Measurements from ENCODE around the gene OPTN. TPM values are rescaled to one million over a fixed set of nuclear protein-coding genes. Genes with fewer than 3 reads are reported as not detected.

The OPTN gene
- total and polyA plus RNA-seq, 4 donors = 23.0 to 45.6 (median 37.7) TPM

DNA sequence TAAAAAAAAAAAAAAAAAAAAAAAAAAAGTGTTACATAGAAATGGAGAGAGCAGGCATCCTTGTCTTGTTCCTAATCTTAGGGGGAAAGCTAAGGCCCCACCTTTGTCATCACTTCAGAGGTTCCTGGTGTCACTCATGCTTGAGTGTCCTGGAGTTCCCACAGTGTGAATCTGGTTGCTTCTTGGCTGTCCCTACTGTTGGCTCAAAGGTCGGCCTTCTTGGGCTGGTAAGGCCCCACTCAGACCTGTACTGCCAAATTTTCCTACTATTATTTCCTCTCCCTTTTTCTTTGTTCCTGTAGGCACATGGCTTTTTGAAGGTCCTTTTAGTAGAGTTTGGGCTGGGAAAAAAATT, 21.5 kb downstream of the OPTN start:
- ATAC-seq (ENCODE audit: insufficient read depth, low FRiP score) (no peak), DNase-seq (no peak)
- 91 to 93% methylated on average over 1 of the region's 1 CpG for WGBS, 2 donors
- Histone ChIP-seq H3K9me3 (ENCODE audit: control insufficient read depth in 4 of 4, insufficient read depth in 3 of 4, low read length in 3 of 4) (no peaks in the 10 kb centered on the region), H3K9ac (ENCODE audit: insufficient read depth in 1 of 2, low read length in 2 of 2) (no peak overlapping the region), H3K4me3 (no peak overlapping the region), H3K27me3 (ENCODE audit: control insufficient read depth in 3 of 3, insufficient read depth in 3 of 3, low read length in 2 of 3) (no peaks in the 10 kb centered on the region), H3K36me3 (ENCODE audit: control insufficient read depth in 4 of 4, insufficient read depth in 4 of 4, low read length in 4 of 4) (peaks cover 16 to 24% (median 18%) of the 10 kb centered on the region in 4 donors), H3K4me1 (ENCODE audit: control insufficient read depth in 5 of 5, insufficient read depth in 5 of 5, low read length in 5 of 5) (peaks cover 0 to 11% (median 0%) of the 10 kb centered on the region in 5 donors), H3K27ac (ENCODE audit: low read depth in 1 of 2, low read length in 1 of 2) (no peak overlapping the region)
- TF ChIP-seq, protein P1, sequence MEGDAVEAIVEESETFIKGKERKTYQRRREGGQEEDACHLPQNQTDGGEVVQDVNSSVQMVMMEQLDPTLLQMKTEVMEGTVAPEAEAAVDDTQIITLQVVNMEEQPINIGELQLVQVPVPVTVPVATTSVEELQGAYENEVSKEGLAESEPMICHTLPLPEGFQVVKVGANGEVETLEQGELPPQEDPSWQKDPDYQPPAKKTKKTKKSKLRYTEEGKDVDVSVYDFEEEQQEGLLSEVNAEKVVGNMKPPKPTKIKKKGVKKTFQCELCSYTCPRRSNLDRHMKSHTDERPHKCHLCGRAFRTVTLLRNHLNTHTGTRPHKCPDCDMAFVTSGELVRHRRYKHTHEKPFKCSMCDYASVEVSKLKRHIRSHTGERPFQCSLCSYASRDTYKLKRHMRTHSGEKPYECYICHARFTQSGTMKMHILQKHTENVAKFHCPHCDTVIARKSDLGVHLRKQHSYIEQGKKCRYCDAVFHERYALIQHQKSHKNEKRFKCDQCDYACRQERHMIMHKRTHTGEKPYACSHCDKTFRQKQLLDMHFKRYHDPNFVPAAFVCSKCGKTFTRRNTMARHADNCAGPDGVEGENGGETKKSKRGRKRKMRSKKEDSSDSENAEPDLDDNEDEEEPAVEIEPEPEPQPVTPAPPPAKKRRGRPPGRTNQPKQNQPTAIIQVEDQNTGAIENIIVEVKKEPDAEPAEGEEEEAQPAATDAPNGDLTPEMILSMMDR (IDR thresholded peaks at IDR 0.05; ENCODE audit: control extremely low read depth, extremely low read depth) = no peak

DNA sequence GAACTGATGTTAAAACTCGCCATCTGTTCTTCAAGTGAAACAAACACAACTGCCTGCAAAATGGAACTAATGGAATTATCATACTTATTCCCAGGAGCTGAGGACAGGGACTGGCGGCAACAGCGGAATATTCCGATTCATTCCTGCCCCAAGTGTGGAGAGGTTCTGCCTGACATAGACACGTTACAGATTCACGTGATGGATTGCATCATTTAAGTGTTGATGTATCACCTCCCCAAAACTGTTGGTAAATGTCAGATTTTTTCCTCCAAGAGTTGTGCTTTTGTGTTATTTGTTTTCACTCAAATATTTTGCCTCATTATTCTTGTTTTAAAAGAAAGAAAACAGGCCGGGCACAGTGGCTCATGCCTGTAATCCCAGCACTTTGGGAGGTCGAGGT, 36.7 kb downstream of the OPTN start:
- DNase-seq (no peak), ATAC-seq (ENCODE audit: insufficient read depth, low FRiP score) (no peak)
- Histone ChIP-seq H3K4me1 (ENCODE audit: control insufficient read depth in 5 of 5, insufficient read depth in 5 of 5, low read length in 5 of 5) (no peaks in the 10 kb centered on the region), H3K27ac (ENCODE audit: low read depth in 1 of 2, low read length in 1 of 2) (no peak overlapping the region), H3K27me3 (ENCODE audit: control insufficient read depth in 3 of 3, insufficient read depth in 3 of 3, low read length in 2 of 3) (no peaks in the 10 kb centered on the region), H3K36me3 (ENCODE audit: control insufficient read depth in 4 of 4, insufficient read depth in 4 of 4, low read length in 4 of 4) (peaks cover 14 to 55% (median 27%) of the 10 kb centered on the region in 4 donors), H3K4me3 (no peak overlapping the region), H3K9me3 (ENCODE audit: control insufficient read depth in 4 of 4, insufficient read depth in 3 of 4, low read length in 3 of 4) (no peaks in the 10 kb centered on the region), H3K9ac (ENCODE audit: insufficient read depth in 1 of 2, low read length in 2 of 2) (no peak overlapping the region)
- TF ChIP-seq, protein P1 (IDR thresholded peaks at IDR 0.05; ENCODE audit: control extremely low read depth, extremely low read depth) = no peak
- 96% methylated on average over 8 of the region's 8 CpGs for WGBS, 2 donors

DNA sequence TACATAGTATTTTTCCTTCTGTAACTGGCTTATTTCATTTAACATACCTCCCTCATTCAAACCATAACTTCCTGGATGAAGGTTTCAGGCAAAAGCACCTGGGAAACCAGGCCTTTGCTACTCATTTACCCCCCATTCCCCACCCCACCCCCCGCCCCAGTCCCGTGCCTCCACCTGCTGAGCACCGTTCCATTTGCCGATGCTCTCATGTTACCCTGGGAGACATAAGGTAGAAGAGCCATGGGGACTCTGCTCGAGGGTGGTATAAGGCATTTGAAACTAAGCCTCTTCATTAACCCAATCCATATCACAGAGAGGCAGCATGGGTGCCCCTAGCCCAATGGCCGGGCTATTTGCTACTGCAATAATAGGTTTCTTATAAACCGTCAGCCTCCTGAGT, 39.2 kb downstream of the OPTN start:
- no peaks in the 10 kb centered on the region for H3K27me3 ChIP-seq (ENCODE audit: control insufficient read depth in 3 of 3, insufficient read depth in 3 of 3, low read length in 2 of 3)
- TF ChIP-seq, protein P1 (IDR thresholded peaks at IDR 0.05; ENCODE audit: control extremely low read depth, extremely low read depth) = no peak
- ATAC-seq (ENCODE audit: insufficient read depth, low FRiP score) = no peak
- H3K27ac ChIP-seq (ENCODE audit: low read depth in 1 of 2, low read length in 1 of 2) = no peak overlapping the region
- WGBS, 2 donors = 80 to 88% methylated on average over 7 of the region's 7 CpGs
- H3K36me3 ChIP-seq (ENCODE audit: control insufficient read depth in 4 of 4, insufficient read depth in 4 of 4, low read length in 4 of 4) = peaks cover 10 to 40% (median 17%) of the 10 kb centered on the region in 4 donors
- no peak overlapping the region for H3K9ac ChIP-seq (ENCODE audit: insufficient read depth in 1 of 2, low read length in 2 of 2)
- no peaks in the 10 kb centered on the region for H3K9me3 ChIP-seq (ENCODE audit: control insufficient read depth in 4 of 4, insufficient read depth in 3 of 4, low read length in 3 of 4)
- DNase-seq = no peak
- H3K4me1 ChIP-seq (ENCODE audit: control insufficient read depth in 5 of 5, insufficient read depth in 5 of 5, low read length in 5 of 5) = peaks cover 0 to 2% (median 0%) of the 10 kb centered on the region in 5 donors
- no peak overlapping the region for H3K4me3 ChIP-seq

DNA sequence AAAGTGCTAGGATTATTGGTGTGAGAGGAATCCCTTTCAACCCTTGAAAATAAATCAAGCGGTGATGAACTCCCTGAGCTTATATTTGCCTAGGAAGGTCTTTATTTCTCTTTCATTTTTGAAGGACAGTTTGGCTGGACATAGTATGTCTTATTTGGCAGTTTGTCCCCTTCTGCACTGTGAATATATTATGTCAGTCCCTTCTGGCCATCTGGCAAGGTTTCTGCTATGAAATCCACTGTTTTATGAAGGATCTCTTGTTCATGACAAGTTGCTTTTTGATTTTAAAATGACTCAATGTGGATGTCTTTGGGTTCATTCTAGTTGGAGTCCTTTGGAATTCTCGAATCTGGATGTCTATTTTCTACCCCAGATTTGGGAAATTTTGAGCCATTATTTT, 39.7 kb downstream of the OPTN start:
- no peaks in the 10 kb centered on the region for H3K27me3 ChIP-seq (ENCODE audit: control insufficient read depth in 3 of 3, insufficient read depth in 3 of 3, low read length in 2 of 3)
- peaks cover 0 to 2% (median 0%) of the 10 kb centered on the region in 5 donors for H3K4me1 ChIP-seq (ENCODE audit: control insufficient read depth in 5 of 5, insufficient read depth in 5 of 5, low read length in 5 of 5)
- 96 to 97% methylated on average over 2 of the region's 2 CpGs for WGBS, 2 donors
- TF ChIP-seq, protein P1 (IDR thresholded peaks at IDR 0.05; ENCODE audit: control extremely low read depth, extremely low read depth) = no peak
- no peak overlapping the region for H3K27ac ChIP-seq (ENCODE audit: low read depth in 1 of 2, low read length in 1 of 2)
- no peak overlapping the region for H3K9ac ChIP-seq (ENCODE audit: insufficient read depth in 1 of 2, low read length in 2 of 2)
- no peak for ATAC-seq (ENCODE audit: insufficient read depth, low FRiP score)
- H3K4me3 ChIP-seq = no peak overlapping the region
- H3K36me3 ChIP-seq (ENCODE audit: control insufficient read depth in 4 of 4, insufficient read depth in 4 of 4, low read length in 4 of 4) = peaks cover 10 to 38% (median 16%) of the 10 kb centered on the region in 4 donors
- no peaks in the 10 kb centered on the region for H3K9me3 ChIP-seq (ENCODE audit: control insufficient read depth in 4 of 4, insufficient read depth in 3 of 4, low read length in 3 of 4)
- no peak for DNase-seq

All from lung (tissue), 12 donors.